Measurements from ENCODE around the gene COL4A5.

The COL4A5 gene

DNA sequence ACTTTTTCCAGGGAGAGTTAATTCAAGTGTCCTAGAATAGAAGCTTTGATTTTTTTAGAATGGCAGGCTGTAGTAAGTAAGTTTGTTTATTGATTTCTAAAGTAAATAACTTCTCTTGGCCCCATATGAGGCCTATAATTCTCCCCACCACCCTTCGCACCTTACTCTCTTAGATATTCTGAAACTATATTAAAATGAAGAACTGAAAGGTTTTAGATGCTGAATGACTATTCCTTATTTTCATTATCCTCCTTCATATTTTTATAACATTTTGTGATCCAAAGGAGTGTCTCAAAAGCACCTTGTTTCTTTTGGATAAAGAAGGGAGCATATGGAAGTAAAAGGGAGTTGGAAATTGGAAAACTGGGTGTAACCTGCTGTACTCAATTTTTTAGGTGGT is 226.5 kb downstream of the COL4A5 start:
- no peaks in the 10 kb centered on the region for H3K36me3 ChIP-seq (ENCODE audit: insufficient read depth, low read length)
- H3K9ac ChIP-seq (ENCODE audit: low read depth, low read length) = no peak overlapping the region
- no peak overlapping the region for H3K4me3 ChIP-seq (ENCODE audit: low read length)
- H3K4me1 ChIP-seq (ENCODE audit: control insufficient read depth, insufficient read depth, low read length) = no peaks in the 10 kb centered on the region
- H3K4me2 ChIP-seq (ENCODE audit: low read length) = no peak overlapping the region
- H3K9me3 ChIP-seq (replicated peaks; ENCODE audit: low read length) = no peaks in the 10 kb centered on the region
- peaks cover 2% of the 10 kb centered on the region for H3K27me3 ChIP-seq (ENCODE audit: control insufficient read depth, insufficient read depth, low read length)

- Histone ChIP-seq H3K4me1 (ENCODE audit: control insufficient read depth, insufficient read depth, low read length) (no peaks in the 10 kb centered on the region), H3K27me3 (ENCODE audit: control insufficient read depth, insufficient read depth, low read length) (no peaks in the 10 kb centered on the region), H3K4me2 (ENCODE audit: low read length) (no peak overlapping the region), H3K9ac (ENCODE audit: low read depth, low read length) (no peak overlapping the region), H3K4me3 (ENCODE audit: low read length) (no peak overlapping the region), H3K36me3 (ENCODE audit: insufficient read depth, low read length) (no peaks in the 10 kb centered on the region), H3K9me3 (replicated peaks; ENCODE audit: low read length) (no peaks in the 10 kb centered on the region)
Observed at GRCh38 chrX:108671526-108671925, 231.9 kb downstream of the COL4A5 start.

- Histone ChIP-seq H3K36me3 (ENCODE audit: insufficient read depth, low read length) (no peaks in the 10 kb centered on the region), H3K4me3 (ENCODE audit: low read length) (no peak overlapping the region), H3K27me3 (ENCODE audit: control insufficient read depth, insufficient read depth, low read length) (peaks cover 7% of the 10 kb centered on the region), H3K9ac (ENCODE audit: low read depth, low read length) (no peak overlapping the region), H3K4me2 (ENCODE audit: low read length) (no peak overlapping the region), H3K9me3 (replicated peaks; ENCODE audit: low read length) (no peaks in the 10 kb centered on the region), H3K4me1 (ENCODE audit: control insufficient read depth, insufficient read depth, low read length) (no peaks in the 10 kb centered on the region)
Observed at GRCh38 chrX:108696690-108697089, 257.1 kb downstream of the COL4A5 start.

GRCh38 chrX:108699368-108699767 is 259.7 kb downstream of the COL4A5 start:
- H3K9ac ChIP-seq (ENCODE audit: low read depth, low read length) = no peak overlapping the region
- H3K4me3 ChIP-seq (ENCODE audit: low read length) = no peak overlapping the region
- H3K4me1 ChIP-seq (ENCODE audit: control insufficient read depth, insufficient read depth, low read length) = no peaks in the 10 kb centered on the region
- H3K9me3 ChIP-seq (replicated peaks; ENCODE audit: low read length) = no peaks in the 10 kb centered on the region
- H3K36me3 ChIP-seq (ENCODE audit: insufficient read depth, low read length) = no peaks in the 10 kb centered on the region
- H3K4me2 ChIP-seq (ENCODE audit: low read length) = no peak overlapping the region
- peaks cover 11% of the 10 kb centered on the region for H3K27me3 ChIP-seq (ENCODE audit: control insufficient read depth, insufficient read depth, low read length)

DNA sequence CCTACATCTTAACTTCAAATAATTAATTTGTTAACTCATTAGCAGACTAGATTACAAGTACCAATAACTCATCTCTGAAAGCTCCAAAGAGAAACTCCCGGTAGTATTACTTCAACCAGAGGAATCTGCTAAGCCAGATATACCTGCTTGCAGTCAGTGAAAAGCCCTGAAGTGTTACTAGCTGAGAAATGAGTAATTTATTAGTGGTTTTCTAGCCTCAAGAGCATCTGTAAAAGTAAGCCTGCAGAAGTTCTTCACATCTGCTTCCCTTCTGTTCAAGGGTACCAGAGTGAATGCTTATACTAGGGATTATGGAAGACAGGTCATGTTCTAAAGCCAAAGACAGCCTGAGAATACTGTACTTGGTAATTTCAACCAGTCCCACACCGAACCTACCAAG is 262.0 kb downstream of the COL4A5 start:
- no peak overlapping the region for H3K4me2 ChIP-seq (ENCODE audit: low read length)
- no peaks in the 10 kb centered on the region for H3K9me3 ChIP-seq (replicated peaks; ENCODE audit: low read length)
- no peak overlapping the region for H3K9ac ChIP-seq (ENCODE audit: low read depth, low read length)
- H3K27me3 ChIP-seq (ENCODE audit: control insufficient read depth, insufficient read depth, low read length) = peaks cover 26% of the 10 kb centered on the region
- no peaks in the 10 kb centered on the region for H3K36me3 ChIP-seq (ENCODE audit: insufficient read depth, low read length)
- H3K4me1 ChIP-seq (ENCODE audit: control insufficient read depth, insufficient read depth, low read length) = no peaks in the 10 kb centered on the region
- no peak overlapping the region for H3K4me3 ChIP-seq (ENCODE audit: low read length)

DNA sequence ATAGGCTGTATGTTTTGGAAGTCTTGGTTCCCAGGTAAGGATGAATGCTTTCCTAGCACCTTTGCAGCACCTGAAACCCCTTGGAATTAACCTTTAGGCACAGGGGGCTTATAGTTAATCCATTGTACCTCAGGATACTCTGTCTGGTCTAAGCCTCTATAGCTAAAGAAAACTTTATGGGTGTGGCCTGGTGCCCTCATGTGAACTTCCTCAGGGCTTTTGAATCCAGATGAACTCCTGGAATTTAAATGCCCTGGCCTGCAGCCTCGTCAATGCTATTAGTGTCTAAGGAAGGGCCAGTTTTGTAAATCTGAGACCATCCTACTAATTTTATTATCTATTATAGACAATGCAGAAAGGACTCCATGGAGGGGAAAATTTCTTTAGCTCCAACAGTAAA is 262.9 kb downstream of the COL4A5 start:
- Histone ChIP-seq H3K4me1 (ENCODE audit: control insufficient read depth, insufficient read depth, low read length) (no peaks in the 10 kb centered on the region), H3K36me3 (ENCODE audit: insufficient read depth, low read length) (no peaks in the 10 kb centered on the region), H3K27me3 (ENCODE audit: control insufficient read depth, insufficient read depth, low read length) (peaks cover 27% of the 10 kb centered on the region), H3K4me3 (ENCODE audit: low read length) (no peak overlapping the region), H3K9ac (ENCODE audit: low read depth, low read length) (no peak overlapping the region), H3K9me3 (replicated peaks; ENCODE audit: low read length) (no peaks in the 10 kb centered on the region), H3K4me2 (ENCODE audit: low read length) (no peak overlapping the region)

DNA sequence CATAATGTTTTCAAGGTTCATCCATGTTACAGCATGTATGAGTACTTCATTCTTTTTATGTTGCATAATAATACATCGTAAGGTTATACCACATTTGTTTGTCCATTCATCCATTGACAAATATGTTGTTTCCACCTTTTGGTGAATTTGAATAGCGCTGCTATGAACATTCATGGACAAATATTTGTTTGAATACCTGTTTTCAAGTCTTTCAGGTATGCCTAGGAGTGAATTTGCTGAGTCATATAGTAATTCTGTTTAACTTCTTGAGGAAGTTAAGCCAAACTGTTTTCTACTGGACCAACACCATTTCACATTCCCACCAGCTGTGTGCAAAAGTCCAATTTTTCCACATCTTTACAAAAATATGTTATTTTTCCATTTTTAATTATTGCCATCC is 265.2 kb downstream of the COL4A5 start:
- no peaks in the 10 kb centered on the region for H3K4me1 ChIP-seq (ENCODE audit: control insufficient read depth, insufficient read depth, low read length)
- no peaks in the 10 kb centered on the region for H3K36me3 ChIP-seq (ENCODE audit: insufficient read depth, low read length)
- H3K4me2 ChIP-seq (ENCODE audit: low read length) = no peak overlapping the region
- no peaks in the 10 kb centered on the region for H3K9me3 ChIP-seq (replicated peaks; ENCODE audit: low read length)
- no peak overlapping the region for H3K4me3 ChIP-seq (ENCODE audit: low read length)
- no peak overlapping the region for H3K9ac ChIP-seq (ENCODE audit: low read depth, low read length)
- H3K27me3 ChIP-seq (ENCODE audit: control insufficient read depth, insufficient read depth, low read length) = peaks cover 35% of the 10 kb centered on the region

DNA sequence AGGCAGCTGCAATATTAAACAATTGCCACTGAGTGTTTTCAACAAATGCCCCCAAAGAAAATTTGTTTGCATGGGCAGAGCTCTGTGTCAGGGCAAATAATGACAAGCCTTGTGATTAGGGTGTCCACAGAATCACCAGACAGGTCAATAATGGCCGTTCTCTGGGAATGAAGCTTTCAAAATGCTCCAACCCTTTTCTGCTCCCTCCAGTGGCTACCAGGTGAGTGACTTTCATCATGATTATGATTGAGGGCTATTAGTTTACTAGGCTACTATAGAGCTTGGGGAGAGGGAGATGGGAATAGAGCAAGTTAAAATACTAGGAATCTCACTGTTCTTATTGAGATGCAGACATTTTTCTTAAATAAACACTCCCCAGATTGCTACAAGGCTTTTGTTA is 273.2 kb downstream of the COL4A5 start:
- no peaks in the 10 kb centered on the region for H3K36me3 ChIP-seq (ENCODE audit: insufficient read depth, low read length)
- no peak overlapping the region for H3K4me3 ChIP-seq (ENCODE audit: low read length)
- H3K9me3 ChIP-seq (replicated peaks; ENCODE audit: low read length) = no peaks in the 10 kb centered on the region
- H3K9ac ChIP-seq (ENCODE audit: low read depth, low read length) = no peak overlapping the region
- no peak overlapping the region for H3K4me2 ChIP-seq (ENCODE audit: low read length)
- H3K27me3 ChIP-seq (ENCODE audit: control insufficient read depth, insufficient read depth, low read length) = peaks cover 8% of the 10 kb centered on the region
- H3K4me1 ChIP-seq (ENCODE audit: control insufficient read depth, insufficient read depth, low read length) = no peaks in the 10 kb centered on the region

DNA sequence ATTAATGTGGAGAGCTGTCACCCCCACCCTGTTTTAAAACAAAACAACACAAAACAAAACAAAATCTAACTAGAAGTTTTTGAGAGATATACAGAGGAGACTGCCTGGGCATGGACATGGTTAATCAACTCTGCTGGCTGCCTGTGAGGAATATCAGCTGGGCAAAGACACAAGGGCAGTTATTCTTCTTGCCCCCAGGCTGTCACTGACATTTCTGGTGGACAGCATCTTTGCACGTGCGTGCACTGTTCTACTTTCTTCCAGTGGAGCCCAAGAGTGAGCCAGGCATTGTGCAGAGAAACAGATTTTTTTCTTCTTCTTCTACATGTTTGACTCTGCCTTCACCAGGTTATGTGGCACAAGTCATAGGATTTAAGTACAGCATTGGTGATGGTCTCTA is 282.9 kb downstream of the COL4A5 start:
- H3K4me1 ChIP-seq (ENCODE audit: control insufficient read depth, insufficient read depth, low read length) = no peaks in the 10 kb centered on the region
- no peaks in the 10 kb centered on the region for H3K36me3 ChIP-seq (ENCODE audit: insufficient read depth, low read length)
- peaks cover 61% of the 10 kb centered on the region for H3K27me3 ChIP-seq (ENCODE audit: control insufficient read depth, insufficient read depth, low read length)
- H3K4me3 ChIP-seq (ENCODE audit: low read length) = no peak overlapping the region
- no peaks in the 10 kb centered on the region for H3K9me3 ChIP-seq (replicated peaks; ENCODE audit: low read length)
- no peak overlapping the region for H3K4me2 ChIP-seq (ENCODE audit: low read length)
- no peak overlapping the region for H3K9ac ChIP-seq (ENCODE audit: low read depth, low read length)

DNA sequence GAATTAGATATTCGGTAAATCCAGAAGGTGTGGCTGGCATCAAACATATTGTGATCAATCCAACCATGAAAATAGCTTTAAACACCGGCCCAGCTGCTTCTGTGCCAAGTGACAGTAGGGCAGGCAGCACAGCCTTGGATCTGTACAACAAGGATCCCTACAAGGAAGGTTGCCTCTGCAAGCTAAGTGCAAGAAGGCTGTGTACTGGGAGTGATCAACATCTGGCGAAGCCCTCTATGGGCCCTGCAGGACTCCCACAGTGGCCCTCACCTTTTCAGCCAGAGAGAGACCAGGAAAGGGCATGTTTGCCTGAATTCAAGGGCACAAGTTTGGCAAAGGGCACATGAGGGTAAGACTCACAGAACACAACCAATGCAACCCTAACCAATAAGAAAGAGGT is 287.1 kb downstream of the COL4A5 start:
- Histone ChIP-seq H3K4me1 (ENCODE audit: control insufficient read depth, insufficient read depth, low read length) (no peaks in the 10 kb centered on the region), H3K4me3 (ENCODE audit: low read length) (no peak overlapping the region), H3K27me3 (ENCODE audit: control insufficient read depth, insufficient read depth, low read length) (peaks cover 81% of the 10 kb centered on the region), H3K36me3 (ENCODE audit: insufficient read depth, low read length) (no peaks in the 10 kb centered on the region), H3K4me2 (ENCODE audit: low read length) (no peak overlapping the region), H3K9me3 (replicated peaks; ENCODE audit: low read length) (no peaks in the 10 kb centered on the region), H3K9ac (ENCODE audit: low read depth, low read length) (no peak overlapping the region)

DNA sequence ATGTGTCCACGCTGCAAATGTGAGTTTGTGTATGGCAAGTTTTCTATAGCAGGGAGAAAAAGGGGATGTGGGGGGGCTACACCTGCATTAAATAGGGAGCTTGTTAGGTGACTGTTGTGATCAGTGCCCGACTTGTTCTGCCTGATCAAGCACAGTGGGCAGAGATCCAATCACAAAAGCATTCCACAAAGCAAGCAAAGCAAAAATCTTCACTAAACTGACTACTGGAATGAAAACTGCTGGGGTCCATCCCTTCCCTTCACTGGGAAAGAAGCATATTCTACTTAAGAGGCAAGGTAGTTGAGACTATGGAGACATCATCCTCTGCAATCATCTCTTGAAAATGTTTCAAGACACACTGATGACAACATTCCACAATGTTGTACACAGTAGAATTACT is 291.5 kb downstream of the COL4A5 start:
- Histone ChIP-seq H3K9ac (ENCODE audit: low read depth, low read length) (no peak overlapping the region), H3K4me2 (ENCODE audit: low read length) (no peak overlapping the region), H3K4me3 (ENCODE audit: low read length) (no peak overlapping the region), H3K27me3 (ENCODE audit: control insufficient read depth, insufficient read depth, low read length) (peaks cover 90% of the 10 kb centered on the region), H3K4me1 (ENCODE audit: control insufficient read depth, insufficient read depth, low read length) (no peaks in the 10 kb centered on the region), H3K36me3 (ENCODE audit: insufficient read depth, low read length) (no peaks in the 10 kb centered on the region), H3K9me3 (replicated peaks; ENCODE audit: low read length) (no peaks in the 10 kb centered on the region)

GRCh38 chrX:108732630-108733321 is 293.1 kb downstream of the COL4A5 start:
- Histone ChIP-seq H3K4me1 (ENCODE audit: control insufficient read depth, insufficient read depth, low read length) (no peaks in the 10 kb centered on the region), H3K4me3 (ENCODE audit: low read length) (no peak overlapping the region), H3K36me3 (ENCODE audit: insufficient read depth, low read length) (no peaks in the 10 kb centered on the region), H3K9ac (ENCODE audit: low read depth, low read length) (no peak overlapping the region), H3K9me3 (replicated peaks; ENCODE audit: low read length) (no peaks in the 10 kb centered on the region), H3K27me3 (ENCODE audit: control insufficient read depth, insufficient read depth, low read length) (peaks cover 91% of the 10 kb centered on the region), H3K4me2 (ENCODE audit: low read length) (no peak overlapping the region)
